Kidney epithelial cell (primary cell): ENCODE measurements around the gene CYP27C1. TPM values are rescaled to one million over a fixed set of nuclear protein-coding genes. Genes with fewer than 3 reads are reported as not detected.
"Not testable (repeated sequence)": the region's sequence is repeated elsewhere in the genome, so short reads cannot be mapped to it uniquely, and the experiment has no call there.

Experiments
- DNase-seq: peaks from one replicate; pipeline ENCODE4 v3.0.0-alpha.2; 2010; ENCODE audit warnings: low read depth
- H3K27me3 ChIP-seq: 2 replicates; pipeline ENCODE4 v1.6.0; 2011; ENCODE audit warnings: low read length; ENCODE audit not compliant: control insufficient read depth, insufficient read depth
- H3K36me3 ChIP-seq: 2 replicates; pipeline ENCODE4 v1.5.1; 2011; ENCODE audit warnings: low read length; ENCODE audit not compliant: control insufficient read depth, insufficient read depth
- H3K4me3 ChIP-seq: 2 replicates; pipeline ENCODE4 v1.5.1; 2011; ENCODE audit warnings: low read depth, mild to moderate bottlenecking, control low read depth, low read length
- total RNA-seq: library from RNA; depleted of rRNA; stranded (reverse); fragments of >200 nt; gene quantifications from 2 replicates; pipeline ENCODE4 v1.2.3, GENCODE V29; 2015
- TF ChIP-seq, protein P1 (sequence below): IDR thresholded peaks from 2 replicates; pipeline ENCODE4 v1.5.1; 2011; ENCODE audit warnings: mild to moderate bottlenecking, moderate library complexity, low read length, control low read depth, inconsistent platforms; ENCODE audit not compliant: insufficient read depth, poor library complexity, severe bottlenecking

The CYP27C1 gene
- total RNA-seq, 1 donor from 2014 or later, result 2.3 TPM

DNA sequence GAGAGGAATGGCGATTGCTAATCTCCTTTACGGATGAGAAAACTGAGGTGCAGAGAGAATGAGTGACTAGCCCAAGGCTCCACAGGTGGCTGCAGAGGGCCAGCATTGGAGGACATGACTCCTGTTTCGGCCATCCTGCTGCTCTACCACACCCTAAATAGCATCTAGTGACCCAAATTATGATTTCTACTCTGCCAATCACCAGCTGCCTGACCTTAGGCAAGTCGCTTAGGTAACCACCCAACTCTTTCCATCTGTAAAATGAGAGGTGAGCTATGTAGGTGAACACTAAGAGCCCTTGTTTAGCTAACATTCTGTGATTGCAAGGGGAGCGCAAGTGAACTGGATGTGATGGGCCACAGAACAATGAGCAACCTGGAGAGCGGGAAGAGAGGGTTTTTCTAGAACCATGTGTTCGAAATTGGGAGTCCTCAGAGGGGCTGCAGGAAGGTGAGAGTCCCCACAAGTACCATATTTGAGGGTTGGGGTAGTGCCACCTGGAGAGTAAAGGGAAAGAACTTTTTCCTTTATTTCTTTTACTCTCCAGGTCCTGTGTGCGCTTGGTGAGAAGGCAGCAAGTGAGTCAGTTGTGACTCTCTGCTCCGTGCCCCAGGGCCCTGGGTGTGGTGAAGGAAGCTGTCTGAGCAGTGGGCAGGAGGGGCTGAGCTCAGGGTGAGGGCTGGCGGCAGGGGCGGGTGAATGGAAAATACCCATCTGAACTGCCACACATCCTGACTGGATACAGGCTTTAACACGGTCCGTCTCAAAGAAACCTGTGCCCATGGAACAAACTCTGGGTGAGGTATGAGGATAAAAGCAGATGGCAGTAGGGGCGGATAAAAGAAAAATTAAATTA is 2.4 kb downstream of the CYP27C1 start:
- TF ChIP-seq, protein P1, sequence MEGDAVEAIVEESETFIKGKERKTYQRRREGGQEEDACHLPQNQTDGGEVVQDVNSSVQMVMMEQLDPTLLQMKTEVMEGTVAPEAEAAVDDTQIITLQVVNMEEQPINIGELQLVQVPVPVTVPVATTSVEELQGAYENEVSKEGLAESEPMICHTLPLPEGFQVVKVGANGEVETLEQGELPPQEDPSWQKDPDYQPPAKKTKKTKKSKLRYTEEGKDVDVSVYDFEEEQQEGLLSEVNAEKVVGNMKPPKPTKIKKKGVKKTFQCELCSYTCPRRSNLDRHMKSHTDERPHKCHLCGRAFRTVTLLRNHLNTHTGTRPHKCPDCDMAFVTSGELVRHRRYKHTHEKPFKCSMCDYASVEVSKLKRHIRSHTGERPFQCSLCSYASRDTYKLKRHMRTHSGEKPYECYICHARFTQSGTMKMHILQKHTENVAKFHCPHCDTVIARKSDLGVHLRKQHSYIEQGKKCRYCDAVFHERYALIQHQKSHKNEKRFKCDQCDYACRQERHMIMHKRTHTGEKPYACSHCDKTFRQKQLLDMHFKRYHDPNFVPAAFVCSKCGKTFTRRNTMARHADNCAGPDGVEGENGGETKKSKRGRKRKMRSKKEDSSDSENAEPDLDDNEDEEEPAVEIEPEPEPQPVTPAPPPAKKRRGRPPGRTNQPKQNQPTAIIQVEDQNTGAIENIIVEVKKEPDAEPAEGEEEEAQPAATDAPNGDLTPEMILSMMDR, result no peak
- H3K36me3 ChIP-seq, result no peaks in the 10 kb centered on the region
- peak; percentile 68 for DNase-seq
- no peak overlapping the region for H3K4me3 ChIP-seq
- peaks cover 2% of the 10 kb centered on the region for H3K27me3 ChIP-seq

DNA sequence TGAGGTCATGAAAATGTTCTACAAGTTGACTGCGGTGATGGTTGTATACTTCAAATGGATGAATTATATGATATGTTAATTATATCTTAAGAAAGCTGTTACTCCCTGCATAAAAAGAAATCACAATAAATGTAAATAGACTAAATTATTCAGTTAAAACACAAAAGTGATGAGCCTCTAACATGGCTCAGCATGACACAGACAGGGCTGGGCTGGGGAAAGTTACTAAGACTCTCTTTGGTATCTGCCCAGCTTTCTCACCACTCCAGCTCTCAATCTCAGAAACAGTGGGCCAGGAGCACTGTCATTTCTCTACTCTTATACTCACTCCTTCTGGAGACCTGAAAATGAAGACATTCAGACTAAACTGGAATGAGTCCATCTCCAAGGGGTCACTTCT is 3.5 kb downstream of the CYP27C1 start:
- DNase-seq, result no peak
- TF ChIP-seq, protein P1, result no peak

DNA sequence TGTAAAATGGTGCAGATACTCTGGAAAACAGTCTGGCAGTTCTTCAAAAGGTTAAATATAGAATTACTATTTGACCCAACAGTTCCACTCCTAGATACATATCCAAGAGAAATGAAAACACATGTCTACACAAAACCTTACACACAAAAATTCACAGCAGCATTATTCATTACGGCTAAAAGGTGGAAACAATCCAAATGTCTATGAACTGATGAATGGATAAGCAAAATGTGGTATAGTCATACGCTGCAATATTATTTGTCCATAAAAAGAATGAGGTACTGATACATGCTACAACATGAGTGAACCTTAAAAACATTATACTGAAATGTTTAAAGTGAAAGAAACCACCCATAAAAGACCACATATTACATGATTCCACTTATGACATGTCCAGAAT is 4.0 kb downstream of the CYP27C1 start:
- TF ChIP-seq, protein P1, result no peak
- Histone ChIP-seq H3K4me3 (no peak overlapping the region), H3K27me3 (peaks cover 2% of the 10 kb centered on the region), H3K36me3 (no peaks in the 10 kb centered on the region)
- no peak for DNase-seq

More for the DNA sequence above, 3.5 kb downstream of the CYP27C1 start:
- H3K27me3 ChIP-seq, result peaks cover 2% of the 10 kb centered on the region
- no peak overlapping the region for H3K4me3 ChIP-seq
- H3K36me3 ChIP-seq, result no peaks in the 10 kb centered on the region

DNA sequence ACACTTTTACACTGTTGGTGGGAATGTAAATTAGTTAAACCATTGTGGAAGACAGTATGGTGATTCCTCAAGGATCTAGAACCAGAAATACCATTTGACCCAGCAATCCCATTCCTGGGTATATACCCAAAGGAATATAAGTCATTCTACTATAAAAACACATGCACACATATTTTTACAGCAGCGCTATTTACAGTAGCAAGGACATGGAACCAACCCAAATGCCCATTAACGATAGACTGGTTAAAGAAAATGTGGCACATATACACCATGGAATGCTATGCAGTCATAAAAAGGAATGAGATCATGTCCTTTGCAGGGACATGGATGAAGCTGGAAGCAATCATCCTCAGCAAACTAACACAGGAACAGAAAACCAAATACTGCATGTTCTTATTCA is 5.9 kb downstream of the CYP27C1 start:
- not testable (repeated sequence) for H3K4me3 ChIP-seq, H3K36me3 ChIP-seq, DNase-seq, H3K27me3 ChIP-seq

DNA sequence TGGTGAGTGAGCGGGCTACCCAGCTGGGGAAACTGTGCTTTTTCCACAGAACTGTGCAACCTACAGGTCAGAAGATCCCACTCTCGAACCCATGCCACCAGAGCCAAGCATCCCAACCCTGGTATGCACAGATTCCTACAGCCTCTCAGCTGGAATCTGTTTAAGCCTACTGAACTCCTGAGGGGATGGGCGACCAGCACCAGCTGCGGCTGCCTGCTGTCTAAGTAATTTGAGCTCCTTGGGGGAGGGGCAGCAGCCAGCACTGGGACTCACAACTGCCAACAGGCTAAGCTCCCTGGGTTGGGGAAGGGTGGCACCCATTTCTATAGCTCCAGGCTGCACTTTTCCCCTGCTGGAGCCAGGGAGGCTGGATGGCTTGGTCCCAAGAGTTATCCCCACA is 11.8 kb downstream of the CYP27C1 start:
- H3K27me3 ChIP-seq, result no peaks in the 10 kb centered on the region
- DNase-seq, result peak; percentile 26
- no peaks in the 10 kb centered on the region for H3K36me3 ChIP-seq
- TF ChIP-seq, protein P1, result no peak
- H3K4me3 ChIP-seq, result no peak overlapping the region

DNA sequence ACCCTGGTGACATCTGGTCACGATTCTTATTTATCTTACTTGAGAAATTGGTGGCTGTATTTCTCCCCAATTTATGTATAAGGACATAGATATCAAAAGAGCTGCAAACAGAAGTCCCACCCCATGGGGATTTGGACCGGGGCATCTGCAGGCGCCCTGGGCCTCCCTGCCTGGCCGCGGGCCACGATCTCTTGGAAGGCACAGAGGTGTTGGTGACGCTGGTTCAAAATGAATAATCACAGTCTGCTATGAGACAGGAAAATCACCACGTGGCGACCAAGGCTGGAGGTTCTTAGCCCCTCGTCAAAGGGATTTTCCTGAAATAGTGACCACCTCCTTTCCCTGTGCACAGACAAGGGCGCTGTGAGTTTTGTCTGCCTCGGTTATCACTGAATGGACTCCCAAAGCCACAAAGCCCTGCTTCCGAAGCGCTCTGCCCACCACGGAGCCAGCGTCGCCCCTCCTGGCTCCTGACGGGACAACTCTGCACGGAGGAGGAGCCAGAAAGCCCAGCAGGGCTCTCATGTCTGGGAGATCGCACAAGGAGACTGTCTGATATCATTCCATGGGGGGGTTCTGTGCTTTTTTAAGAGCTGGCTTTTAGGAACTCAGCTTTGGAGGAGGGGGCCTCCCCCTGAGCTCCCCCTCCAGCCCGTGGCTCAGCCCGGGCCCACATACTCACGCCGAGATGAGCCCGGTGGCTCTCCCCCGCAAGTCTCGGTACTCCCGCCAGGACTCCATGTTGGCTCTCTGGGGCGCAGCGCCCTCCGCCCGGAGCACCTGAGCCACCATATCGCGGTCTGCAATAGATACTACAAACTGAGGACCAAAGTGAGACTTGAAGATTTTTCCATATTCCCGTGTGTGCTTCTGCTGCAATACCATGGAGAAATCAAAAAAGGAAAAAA is 14.6 kb downstream of the CYP27C1 start:
- DNase-seq, result no peak
- TF ChIP-seq, protein P1, result no peak
- Histone ChIP-seq H3K27me3 (no peaks in the 10 kb centered on the region), H3K36me3 (no peaks in the 10 kb centered on the region), H3K4me3 (peak overlapping the region; percentile 18)
